HepG2 (cell line): ENCODE measurements around the gene NPC1. TPM values are rescaled to one million over a fixed set of nuclear protein-coding genes. Genes with fewer than 3 reads are reported as not detected.

ENCODE experiments used
- FOXP1 ChIP-seq, 2 experiments: fragments of 450-650 bp in 1 of 2; IDR thresholded peaks; 2 replicates each; pipeline ENCODE4 v1.6.1; 2017 to 2018; ENCODE audit warnings: antibody characterized with exemption in 1 of 2
- KDM5B ChIP-seq: sonication (generic); formaldehyde crosslinking; IDR thresholded peaks from 2 replicates; pipeline ENCODE4 v1.4.0; 2020; ENCODE audit warnings: missing genetic modification reagents, mild to moderate bottlenecking, borderline replicate concordance
- MYC ChIP-seq: sonication (generic); formaldehyde crosslinking; IDR thresholded peaks from 2 replicates; pipeline ENCODE4 v1.9.0; 2021; ENCODE audit warnings: missing genetic modification reagents, borderline replicate concordance
- PHF5A ChIP-seq: IDR thresholded peaks from one replicate; pipeline ENCODE4 v1.6.1; 2018; ENCODE audit warnings: low read depth, missing genetic modification reagents; ENCODE audit not compliant: unreplicated experiment
- PHF8 ChIP-seq: sonication (generic); formaldehyde crosslinking; IDR thresholded peaks from 2 replicates; pipeline ENCODE4 v1.5.0; 2020; ENCODE audit warnings: missing genetic modification reagents
- POLR2G ChIP-seq: fragments of 200-400 bp; formaldehyde crosslinking; IDR thresholded peaks from 2 replicates; pipeline ENCODE4 v1.6.1; 2018; ENCODE audit warnings: mild to moderate bottlenecking, low read depth, low read length, moderate library complexity
- SAFB2 ChIP-seq: sonication (generic); formaldehyde crosslinking; IDR thresholded peaks from 2 replicates; pipeline ENCODE4 v1.5.1; 2020; ENCODE audit warnings: missing genetic modification reagents, low read depth, mild to moderate bottlenecking, borderline replicate concordance
- SIN3A ChIP-seq: IDR thresholded peaks from 2 replicates; pipeline ENCODE4 v1.6.1; 2011; ENCODE audit warnings: low read depth, mild to moderate bottlenecking, control low read depth, low read length, borderline replicate concordance
- SMAD9 ChIP-seq: sonication (generic); formaldehyde crosslinking; IDR thresholded peaks from 2 replicates; pipeline ENCODE4 v1.5.1; 2020; ENCODE audit warnings: mild to moderate bottlenecking, missing genetic modification reagents
- SRSF1 ChIP-seq: fragments of 200-400 bp; formaldehyde crosslinking; optimal IDR thresholded peaks from 2 replicates; pipeline ENCODE3; 2017; ENCODE audit warnings: mild to moderate bottlenecking, low read depth, low read length, moderate library complexity
- SUZ12 ChIP-seq: fragments of 150-350 bp; IDR thresholded peaks from 2 replicates; pipeline ENCODE4 v1.6.1; 2014; ENCODE audit warnings: low read depth, low read length
- TSC22D2 ChIP-seq: sonication (generic); formaldehyde crosslinking; IDR thresholded peaks from 2 replicates; pipeline ENCODE4 v1.5.1; 2020; ENCODE audit warnings: missing genetic modification reagents, mild to moderate bottlenecking, borderline replicate concordance
- ZBTB8A ChIP-seq: sonication (generic); formaldehyde crosslinking; IDR thresholded peaks from 2 replicates; pipeline ENCODE4 v1.4.0; 2020; ENCODE audit warnings: mild to moderate bottlenecking, low read depth, missing genetic modification reagents, borderline replicate concordance
- ZKSCAN1 ChIP-seq: fragments of 150-350 bp; IDR thresholded peaks from 2 replicates; pipeline ENCODE4 v1.6.1; 2014; ENCODE audit warnings: low read length
- ZNF101 ChIP-seq: sonication (generic); formaldehyde crosslinking; IDR thresholded peaks from 2 replicates; pipeline ENCODE4 v1.4.0; 2020; ENCODE audit warnings: mild to moderate bottlenecking, low read depth, missing genetic modification reagents, borderline replicate concordance
- ZNF484 ChIP-seq: sonication (generic); formaldehyde crosslinking; IDR thresholded peaks from 2 replicates; pipeline ENCODE4 v1.5.1; 2020; ENCODE audit warnings: mild to moderate bottlenecking, low read depth, missing genetic modification reagents, borderline replicate concordance
- ZNF569 ChIP-seq: sonication (generic); formaldehyde crosslinking; IDR thresholded peaks from 2 replicates; pipeline ENCODE4 v1.5.0; 2020; ENCODE audit warnings: mild to moderate bottlenecking, missing genetic modification reagents, moderate library complexity, borderline replicate concordance
- ZNF747 ChIP-seq: sonication (generic); formaldehyde crosslinking; IDR thresholded peaks from 2 replicates; pipeline ENCODE4 v1.8.1; 2023; ENCODE audit warnings: missing genetic modification reagents, mild to moderate bottlenecking, borderline replicate concordance
- ZNF775 ChIP-seq: sonication (generic); formaldehyde crosslinking; IDR thresholded peaks from 2 replicates; pipeline ENCODE4 v1.4.0; 2020; ENCODE audit warnings: missing genetic modification reagents, mild to moderate bottlenecking, moderate library complexity, borderline replicate concordance
- polyA plus RNA-seq, 8 experiments: library from polyadenylated mRNA; depleted of rRNA in 3 of 8; stranded (reverse) in 7 of 8; unstranded in 1 of 8; fragments of >200 nt; fragmentation: Illumina TruSeq in 4 of 8; extraction: Trizol in 4 of 8; gene quantifications; 2 replicates each; pipeline versions ENCODE4 v1.2.1 to v1.2.3, GENCODE V29; 2011 to 2016; ENCODE audit warnings: low read depth in 4 of 8, missing spikeins in 1 of 8, mixed read lengths in 1 of 8; ENCODE audit not compliant: insufficient read depth in 1 of 8
- total RNA-seq, 5 experiments: library from RNA; depleted of rRNA; stranded (reverse); fragments of >200 nt; fragmentation: Illumina TruSeq; extraction: Trizol; gene quantifications; 2 replicates each; pipeline ENCODE4 v1.2.3, GENCODE V29; 2016; ENCODE audit warnings: low read depth in 1 of 5
- TF ChIP-seq, protein P1 (sequence below): sonication (generic); formaldehyde crosslinking; IDR thresholded peaks from 2 replicates; pipeline ENCODE4 v1.5.1; 2020; ENCODE audit warnings: mild to moderate bottlenecking, moderate library complexity, missing genetic modification reagents
- TF ChIP-seq, protein P2 (sequence below), 2 experiments: sonication (generic) in 1 of 2; formaldehyde crosslinking in 1 of 2; IDR thresholded peaks; 2 replicates each; pipeline versions ENCODE4 v1.4.0 to v1.6.1; 2016 to 2020; ENCODE audit warnings: borderline replicate concordance in 1 of 2, low read depth in 1 of 2, mild to moderate bottlenecking in 1 of 2, missing genetic modification reagents in 1 of 2
- TF ChIP-seq, protein P3 (sequence below): IDR thresholded peaks from 2 replicates; pipeline ENCODE4 v1.6.1; 2016; ENCODE audit warnings: low read depth, borderline replicate concordance

Gene NPC1
- total and polyA plus RNA-seq, 2 of the 13 experiments (the other 11 are each of a cell fraction or from before 2014, with no cell fraction given), result 46.5 to 114 TPM

DNA sequence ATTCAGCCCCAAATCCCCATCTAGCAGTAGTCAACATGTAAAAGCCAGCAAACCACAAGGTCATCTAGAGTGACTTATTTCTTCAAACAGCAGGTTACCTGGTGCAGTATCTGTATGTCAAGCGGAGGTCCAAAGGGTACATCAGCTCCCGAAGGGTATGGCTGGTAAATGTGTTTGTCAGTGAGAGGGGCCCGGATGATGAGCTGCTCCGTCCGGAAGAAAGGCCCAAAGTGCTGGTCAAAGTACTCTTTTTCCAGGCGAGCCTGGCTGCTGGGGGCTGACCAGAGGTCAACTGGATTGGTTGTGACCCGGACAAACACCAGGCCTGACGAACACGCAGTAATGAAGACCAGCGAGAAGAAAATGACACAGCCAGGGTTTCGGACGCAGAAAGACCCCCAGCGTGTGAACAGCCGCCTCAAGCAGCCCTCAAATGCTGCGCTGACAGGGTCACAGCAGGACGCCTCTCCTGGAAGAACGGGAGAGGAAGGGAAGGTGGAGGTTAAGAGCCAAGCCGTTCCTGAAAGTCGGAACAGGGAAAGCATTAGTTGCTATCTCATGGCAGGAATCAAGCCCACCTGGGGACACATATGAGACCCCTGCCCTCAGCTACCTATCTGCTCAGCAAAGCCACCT lies 30.0 kb downstream of the NPC1 start (continued):
- TF ChIP-seq, protein P1, sequence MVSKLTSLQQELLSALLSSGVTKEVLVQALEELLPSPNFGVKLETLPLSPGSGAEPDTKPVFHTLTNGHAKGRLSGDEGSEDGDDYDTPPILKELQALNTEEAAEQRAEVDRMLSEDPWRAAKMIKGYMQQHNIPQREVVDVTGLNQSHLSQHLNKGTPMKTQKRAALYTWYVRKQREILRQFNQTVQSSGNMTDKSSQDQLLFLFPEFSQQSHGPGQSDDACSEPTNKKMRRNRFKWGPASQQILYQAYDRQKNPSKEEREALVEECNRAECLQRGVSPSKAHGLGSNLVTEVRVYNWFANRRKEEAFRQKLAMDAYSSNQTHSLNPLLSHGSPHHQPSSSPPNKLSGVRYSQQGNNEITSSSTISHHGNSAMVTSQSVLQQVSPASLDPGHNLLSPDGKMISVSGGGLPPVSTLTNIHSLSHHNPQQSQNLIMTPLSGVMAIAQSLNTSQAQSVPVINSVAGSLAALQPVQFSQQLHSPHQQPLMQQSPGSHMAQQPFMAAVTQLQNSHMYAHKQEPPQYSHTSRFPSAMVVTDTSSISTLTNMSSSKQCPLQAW, result peak; percentile 95
- TF ChIP-seq KDM5B (CRISPR knock-in tag), result peak; percentile 88; the same call in 1 of the 2 replicates
- no peak for TF ChIP-seq ZNF484 (CRISPR knock-in tag)
- TF ChIP-seq ZKSCAN1, result no peak
- TF ChIP-seq ZNF569 (CRISPR knock-in tag), result no peak
- no peak for TF ChIP-seq SRSF1
- peak; percentile 86 for TF ChIP-seq PHF5A (CRISPR knock-in tag)
- TF ChIP-seq TSC22D2 (CRISPR knock-in tag), result no peak
- no peak for TF ChIP-seq ZNF101 (CRISPR knock-in tag)
- TF ChIP-seq, protein P2, sequence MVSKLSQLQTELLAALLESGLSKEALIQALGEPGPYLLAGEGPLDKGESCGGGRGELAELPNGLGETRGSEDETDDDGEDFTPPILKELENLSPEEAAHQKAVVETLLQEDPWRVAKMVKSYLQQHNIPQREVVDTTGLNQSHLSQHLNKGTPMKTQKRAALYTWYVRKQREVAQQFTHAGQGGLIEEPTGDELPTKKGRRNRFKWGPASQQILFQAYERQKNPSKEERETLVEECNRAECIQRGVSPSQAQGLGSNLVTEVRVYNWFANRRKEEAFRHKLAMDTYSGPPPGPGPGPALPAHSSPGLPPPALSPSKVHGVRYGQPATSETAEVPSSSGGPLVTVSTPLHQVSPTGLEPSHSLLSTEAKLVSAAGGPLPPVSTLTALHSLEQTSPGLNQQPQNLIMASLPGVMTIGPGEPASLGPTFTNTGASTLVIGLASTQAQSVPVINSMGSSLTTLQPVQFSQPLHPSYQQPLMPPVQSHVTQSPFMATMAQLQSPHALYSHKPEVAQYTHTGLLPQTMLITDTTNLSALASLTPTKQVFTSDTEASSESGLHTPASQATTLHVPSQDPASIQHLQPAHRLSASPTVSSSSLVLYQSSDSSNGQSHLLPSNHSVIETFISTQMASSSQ (IDR thresholded peaks at IDR 0.05; ENCODE audit: low read depth), result peak; percentile 42; the same call in 1 of the 2 replicates
- TF ChIP-seq, protein P2 (CRISPR knock-in tag; IDR thresholded peaks at IDR 0.05; ENCODE audit: borderline replicate concordance), result peak; percentile 50; the same call in 1 of the 2 replicates
- TF ChIP-seq SUZ12, result no peak
- TF ChIP-seq ZNF775 (CRISPR knock-in tag), result no peak
- TF ChIP-seq SIN3A, result no peak; the same call in 1 of the 2 replicates
- TF ChIP-seq POLR2G, result 0 out of 2 replicates have a peak, but pooled peaks have one; percentile 47
- TF ChIP-seq FOXP1 (IDR thresholded peaks at IDR 0.05), result no peak
- TF ChIP-seq FOXP1 (CRISPR knock-in tag; IDR thresholded peaks at IDR 0.05), result peak; percentile 75
- no peak for TF ChIP-seq SAFB2
- TF ChIP-seq MYC (CRISPR knock-in tag), result peak; percentile 78; the same call in 1 of the 2 replicates
- TF ChIP-seq, protein P3, sequence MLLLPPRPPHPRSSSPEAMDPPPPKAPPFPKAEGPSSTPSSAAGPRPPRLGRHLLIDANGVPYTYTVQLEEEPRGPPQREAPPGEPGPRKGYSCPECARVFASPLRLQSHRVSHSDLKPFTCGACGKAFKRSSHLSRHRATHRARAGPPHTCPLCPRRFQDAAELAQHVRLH (CRISPR knock-in tag), result peak; percentile 71; the same call in 1 of the 2 replicates
- TF ChIP-seq ZNF747 (CRISPR knock-in tag), result peak; percentile 70; the same call in 1 of the 2 replicates
- TF ChIP-seq PHF8, result peak; percentile 26; the same call in 1 of the 2 replicates
- TF ChIP-seq SMAD9 (CRISPR knock-in tag), result peak; percentile 65; the same call in 1 of the 2 replicates
- no peak for TF ChIP-seq ZBTB8A (CRISPR knock-in tag)
